GM18861 (cell line): Measurements from ENCODE around the gene TEAD1.

Experiments
- ATAC-seq: cut with Tn5 transposase; IDR thresholded peaks from one replicate; pipeline ENCODE4 v1.9.1; 2021; ENCODE audit not compliant: unreplicated experiment

TEAD1 gene

GRCh38 chr11:12685229-12685628 lies 11.0 kb downstream of the TEAD1 start:
- ATAC-seq: no peak

- no peak for ATAC-seq
Measured at GRCh38 chr11:12686246-12687060, 12.2 kb downstream of the TEAD1 start.

- ATAC-seq: no peak
Measured at GRCh38 chr11:12687216-12687623, 13.0 kb downstream of the TEAD1 start.

GRCh38 chr11:12687740-12688139 lies 13.5 kb downstream of the TEAD1 start:
- no peak for ATAC-seq

GRCh38 chr11:12689029-12689755 lies 15.0 kb downstream of the TEAD1 start:
- ATAC-seq: no peak

- no peak for ATAC-seq
Measured at GRCh38 chr11:12690663-12691062, 16.4 kb downstream of the TEAD1 start.

GRCh38 chr11:12691473-12691872 lies 17.3 kb downstream of the TEAD1 start:
- no peak for ATAC-seq

GRCh38 chr11:12692229-12693075 lies 18.2 kb downstream of the TEAD1 start:
- no peak for ATAC-seq

GRCh38 chr11:12693094-12693478 lies 18.9 kb downstream of the TEAD1 start:
- ATAC-seq: no peak

GRCh38 chr11:12693479-12694182 lies 19.4 kb downstream of the TEAD1 start:
- no peak for ATAC-seq

- no peak for ATAC-seq
Measured at GRCh38 chr11:12694183-12694531, 19.9 kb downstream of the TEAD1 start.

GRCh38 chr11:12695221-12695794 lies 21.1 kb downstream of the TEAD1 start:
- no peak for ATAC-seq

- ATAC-seq: no peak
Measured at GRCh38 chr11:12695873-12696272, 21.7 kb downstream of the TEAD1 start.

GRCh38 chr11:12696911-12697581 lies 22.8 kb downstream of the TEAD1 start:
- ATAC-seq: no peak

- ATAC-seq: no peak
Measured at GRCh38 chr11:12698048-12698447, 23.8 kb downstream of the TEAD1 start.

- no peak for ATAC-seq
Measured at GRCh38 chr11:12701811-12702592, 27.8 kb downstream of the TEAD1 start.

GRCh38 chr11:12702999-12703453 lies 28.8 kb downstream of the TEAD1 start:
- ATAC-seq: no peak

GRCh38 chr11:12704049-12704448 lies 29.8 kb downstream of the TEAD1 start:
- ATAC-seq: no peak

- ATAC-seq: no peak
Measured at GRCh38 chr11:12705874-12706273, 31.7 kb downstream of the TEAD1 start.
